WTC11 (cell line): Measurements from ENCODE around the gene RIMS4. TPM values are rescaled to one million over a fixed set of nuclear protein-coding genes. Genes with fewer than 3 reads are reported as not detected.

ENCODE experiments used
- ATAC-seq: fragments of 200-7000 bp; cut with Tn5 transposase; 2 replicates; pipeline ENCODE4 v1.10.0; 2021; ENCODE audit warnings: mild to moderate bottlenecking, moderate library complexity
- CTCF ChIA-PET: fragments of 300-600 bp; sonication (Branson Sonifier 250); formaldehyde crosslinking; loops from one replicate; lab custom pipeline; 2021; ENCODE audit warnings: antibody characterized with exemption; lab: Charles Lee
- POLR2A ChIA-PET: fragments of 350-600 bp; sonication (Branson Sonifier 250); formaldehyde crosslinking; loops from one replicate; lab custom pipeline; 2021; ENCODE audit warnings: antibody characterized with exemption; lab: Charles Lee
- DNase-seq: peaks from one replicate; pipeline ENCODE4 v3.0.0; 2021; ENCODE audit warnings: low spot score
- H3K27ac Mint-ChIP-seq: 2 replicates; pipeline ENCODE4 v1.8.0; 2021; ENCODE audit warnings: mixed read lengths
- H3K27me3 Mint-ChIP-seq: 2 replicates; pipeline ENCODE4 v1.8.0; 2021; ENCODE audit warnings: low read depth, mild to moderate bottlenecking, moderate library complexity, mixed read lengths
- H3K36me3 Mint-ChIP-seq: 2 replicates; pipeline ENCODE4 v1.8.0; 2021; ENCODE audit warnings: mixed read lengths
- H3K4me1 Mint-ChIP-seq: 2 replicates; pipeline ENCODE4 v1.8.0; 2022; ENCODE audit warnings: mixed read lengths
- H3K4me3 Mint-ChIP-seq: 2 replicates; pipeline ENCODE4 v1.8.0; 2021; ENCODE audit warnings: mild to moderate bottlenecking, moderate library complexity, mixed read lengths
- H3K9me3 Mint-ChIP-seq: 2 replicates; pipeline ENCODE4 v1.8.0; 2021; ENCODE audit warnings: mixed read lengths
- AR ChIP-seq: fragments of 250-450 bp; sonication (Bioruptor Pico); IDR thresholded peaks from 2 replicates; pipeline ENCODE4 v1.9.0; 2021; ENCODE audit warnings: mild to moderate bottlenecking
- CDX4 ChIP-seq: fragments of 250-450 bp; sonication (Bioruptor Pico); IDR thresholded peaks from 2 replicates; pipeline ENCODE4 v1.9.0; 2021; ENCODE audit warnings: moderate library complexity, mild to moderate bottlenecking, inconsistent platforms, borderline replicate concordance
- CREM ChIP-seq: sonication (generic); formaldehyde crosslinking; IDR thresholded peaks from 2 replicates; pipeline ENCODE4 v1.8.1; 2022; ENCODE audit warnings: mild to moderate bottlenecking, missing genetic modification reagents, moderate library complexity
- FOXJ3 ChIP-seq: sonication (generic); formaldehyde crosslinking; IDR thresholded peaks from 2 replicates; pipeline ENCODE4 v1.9.0; 2021; ENCODE audit warnings: missing genetic modification reagents, mild to moderate bottlenecking, borderline replicate concordance
- GTF2I ChIP-seq: fragments of 250-450 bp; sonication (Bioruptor Pico); conservative IDR thresholded peaks from 2 replicates; pipeline ENCODE4 v1.4.0; 2021; ENCODE audit warnings: mild to moderate bottlenecking
- JUN ChIP-seq: sonication (generic); formaldehyde crosslinking; IDR thresholded peaks from 2 replicates; pipeline ENCODE4 v1.8.0; 2023; ENCODE audit warnings: mild to moderate bottlenecking, missing genetic modification reagents
- MAX ChIP-seq: sonication (generic); formaldehyde crosslinking; IDR thresholded peaks from 2 replicates; pipeline ENCODE4 v1.8.0; 2022; ENCODE audit warnings: mild to moderate bottlenecking, missing genetic modification reagents
- ZBTB43 ChIP-seq: sonication (generic); formaldehyde crosslinking; IDR thresholded peaks from 2 replicates; pipeline ENCODE4 v1.8.1; 2023; ENCODE audit warnings: mild to moderate bottlenecking, missing genetic modification reagents
- ZNF219 ChIP-seq: sonication (generic); formaldehyde crosslinking; IDR thresholded peaks from 2 replicates; pipeline ENCODE4 v1.8.0; 2023; ENCODE audit warnings: missing genetic modification reagents, mild to moderate bottlenecking, borderline replicate concordance
- ZNF232 ChIP-seq: sonication (generic); formaldehyde crosslinking; IDR thresholded peaks from 2 replicates; pipeline ENCODE4 v1.8.0; 2022; ENCODE audit warnings: mild to moderate bottlenecking, missing genetic modification reagents
- ZNF671 ChIP-seq: fragments of 250-450 bp; sonication (Bioruptor Pico); IDR thresholded peaks from 2 replicates; pipeline ENCODE4 v1.8.0; 2021; ENCODE audit warnings: mild to moderate bottlenecking
- total RNA-seq: library from RNA; stranded (reverse); gene quantifications from 3 replicates; pipeline ENCODE4 v1.2.3, GENCODE V29; 2021
- TF ChIP-seq, protein P1 (sequence below): fragments of 250-450 bp; sonication (Bioruptor Pico); IDR thresholded peaks from 2 replicates; pipeline ENCODE4 v1.9.0; 2021; ENCODE audit warnings: mild to moderate bottlenecking
- TF ChIP-seq, protein P2 (sequence below): sonication (generic); formaldehyde crosslinking; IDR thresholded peaks from 2 replicates; pipeline ENCODE4 v1.8.0; 2022; ENCODE audit warnings: missing genetic modification reagents
- TF ChIP-seq, protein P3 (sequence below): fragments of 250-450 bp; sonication (Bioruptor Pico); conservative IDR thresholded peaks from 2 replicates; pipeline ENCODE4 v1.9.0; 2021; ENCODE audit warnings: mild to moderate bottlenecking
- TF ChIP-seq, protein P4 (sequence below): sonication (generic); formaldehyde crosslinking; IDR thresholded peaks from 2 replicates; pipeline ENCODE4 v1.8.1; 2022; ENCODE audit warnings: missing genetic modification reagents, borderline replicate concordance
- TF ChIP-seq, protein P5 (sequence below): sonication (generic); formaldehyde crosslinking; IDR thresholded peaks from 2 replicates; pipeline ENCODE4 v1.8.0; 2023; ENCODE audit warnings: missing genetic modification reagents, mild to moderate bottlenecking, borderline replicate concordance

Gene RIMS4
- total RNA-seq, 1 experiment from 2014 or later = 24.8 TPM

DNA sequence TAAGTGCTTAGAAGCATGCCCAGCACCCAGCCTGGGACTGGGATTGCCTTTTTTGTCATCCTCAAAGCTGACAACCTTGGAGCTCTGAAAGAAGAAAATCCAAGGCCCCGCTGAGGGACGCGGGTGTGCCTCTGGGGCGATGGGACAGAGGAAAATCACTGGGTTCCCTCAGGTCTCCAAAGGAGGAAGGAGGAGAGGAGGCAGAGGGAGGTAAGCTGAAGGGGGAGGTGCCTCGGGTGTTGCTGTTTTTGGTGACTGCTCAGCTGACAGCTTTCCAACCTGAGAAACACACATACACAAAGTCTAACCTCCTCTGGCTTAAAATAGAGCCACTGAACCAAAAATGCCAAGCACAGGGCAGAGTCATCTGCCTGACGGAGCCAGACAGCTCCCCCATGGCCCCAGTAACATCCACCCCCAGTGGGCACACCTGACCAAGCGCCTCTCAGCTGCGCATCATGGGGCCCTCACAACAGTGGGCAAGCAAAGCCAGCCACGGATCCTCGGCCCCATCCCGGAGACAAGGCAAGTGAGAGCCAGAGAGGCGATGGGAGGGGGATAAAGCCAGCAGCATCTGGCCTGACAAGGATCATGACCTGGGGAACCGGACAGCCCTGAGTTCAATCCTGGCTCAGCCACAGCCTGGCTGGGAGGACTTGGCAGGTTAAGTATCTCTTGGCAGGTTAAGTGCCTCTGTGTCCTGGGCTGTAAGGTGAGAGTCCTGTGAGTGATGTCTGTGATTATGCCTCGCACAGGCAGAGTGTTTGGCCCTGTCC, 67.9 kb downstream of the RIMS4 start:
- DNase-seq = no peak
- peaks cover 18% of the 10 kb centered on the region for H3K4me1 Mint-ChIP-seq
- peaks cover 63% of the 10 kb centered on the region for H3K27me3 Mint-ChIP-seq

More for the DNA sequence above, 67.9 kb downstream of the RIMS4 start:
- Mint-ChIP-seq H3K27ac (no peak overlapping the region), H3K9me3 (peaks cover 8% of the 10 kb centered on the region), H3K4me3 (no peak overlapping the region), H3K36me3 (no peaks in the 10 kb centered on the region)
- ChIA-PET POLR2A (no interaction called here), CTCF (interaction anchor here (0.5 to 0.9 kb wide), 4 partner anchors 58 to 376 kb away, joined by 3 to 4 read pairs (median 3); partner anchors contain the start of gene YWHAB)
- TF ChIP-seq ZBTB43 (CRISPR knock-in tag) = no peak
- TF ChIP-seq, protein P1, sequence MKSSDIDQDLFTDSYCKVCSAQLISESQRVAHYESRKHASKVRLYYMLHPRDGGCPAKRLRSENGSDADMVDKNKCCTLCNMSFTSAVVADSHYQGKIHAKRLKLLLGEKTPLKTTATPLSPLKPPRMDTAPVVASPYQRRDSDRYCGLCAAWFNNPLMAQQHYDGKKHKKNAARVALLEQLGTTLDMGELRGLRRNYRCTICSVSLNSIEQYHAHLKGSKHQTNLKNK = no peak
- TF ChIP-seq, protein P2, sequence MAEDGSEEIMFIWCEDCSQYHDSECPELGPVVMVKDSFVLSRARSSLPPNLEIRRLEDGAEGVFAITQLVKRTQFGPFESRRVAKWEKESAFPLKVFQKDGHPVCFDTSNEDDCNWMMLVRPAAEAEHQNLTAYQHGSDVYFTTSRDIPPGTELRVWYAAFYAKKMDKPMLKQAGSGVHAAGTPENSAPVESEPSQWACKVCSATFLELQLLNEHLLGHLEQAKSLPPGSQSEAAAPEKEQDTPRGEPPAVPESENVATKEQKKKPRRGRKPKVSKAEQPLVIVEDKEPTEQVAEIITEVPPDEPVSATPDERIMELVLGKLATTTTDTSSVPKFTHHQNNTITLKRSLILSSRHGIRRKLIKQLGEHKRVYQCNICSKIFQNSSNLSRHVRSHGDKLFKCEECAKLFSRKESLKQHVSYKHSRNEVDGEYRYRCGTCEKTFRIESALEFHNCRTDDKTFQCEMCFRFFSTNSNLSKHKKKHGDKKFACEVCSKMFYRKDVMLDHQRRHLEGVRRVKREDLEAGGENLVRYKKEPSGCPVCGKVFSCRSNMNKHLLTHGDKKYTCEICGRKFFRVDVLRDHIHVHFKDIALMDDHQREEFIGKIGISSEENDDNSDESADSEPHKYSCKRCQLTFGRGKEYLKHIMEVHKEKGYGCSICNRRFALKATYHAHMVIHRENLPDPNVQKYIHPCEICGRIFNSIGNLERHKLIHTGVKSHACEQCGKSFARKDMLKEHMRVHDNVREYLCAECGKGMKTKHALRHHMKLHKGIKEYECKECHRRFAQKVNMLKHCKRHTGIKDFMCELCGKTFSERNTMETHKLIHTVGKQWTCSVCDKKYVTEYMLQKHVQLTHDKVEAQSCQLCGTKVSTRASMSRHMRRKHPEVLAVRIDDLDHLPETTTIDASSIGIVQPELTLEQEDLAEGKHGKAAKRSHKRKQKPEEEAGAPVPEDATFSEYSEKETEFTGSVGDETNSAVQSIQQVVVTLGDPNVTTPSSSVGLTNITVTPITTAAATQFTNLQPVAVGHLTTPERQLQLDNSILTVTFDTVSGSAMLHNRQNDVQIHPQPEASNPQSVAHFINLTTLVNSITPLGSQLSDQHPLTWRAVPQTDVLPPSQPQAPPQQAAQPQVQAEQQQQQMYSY (CRISPR knock-in tag) = no peak
- TF ChIP-seq, protein P3, sequence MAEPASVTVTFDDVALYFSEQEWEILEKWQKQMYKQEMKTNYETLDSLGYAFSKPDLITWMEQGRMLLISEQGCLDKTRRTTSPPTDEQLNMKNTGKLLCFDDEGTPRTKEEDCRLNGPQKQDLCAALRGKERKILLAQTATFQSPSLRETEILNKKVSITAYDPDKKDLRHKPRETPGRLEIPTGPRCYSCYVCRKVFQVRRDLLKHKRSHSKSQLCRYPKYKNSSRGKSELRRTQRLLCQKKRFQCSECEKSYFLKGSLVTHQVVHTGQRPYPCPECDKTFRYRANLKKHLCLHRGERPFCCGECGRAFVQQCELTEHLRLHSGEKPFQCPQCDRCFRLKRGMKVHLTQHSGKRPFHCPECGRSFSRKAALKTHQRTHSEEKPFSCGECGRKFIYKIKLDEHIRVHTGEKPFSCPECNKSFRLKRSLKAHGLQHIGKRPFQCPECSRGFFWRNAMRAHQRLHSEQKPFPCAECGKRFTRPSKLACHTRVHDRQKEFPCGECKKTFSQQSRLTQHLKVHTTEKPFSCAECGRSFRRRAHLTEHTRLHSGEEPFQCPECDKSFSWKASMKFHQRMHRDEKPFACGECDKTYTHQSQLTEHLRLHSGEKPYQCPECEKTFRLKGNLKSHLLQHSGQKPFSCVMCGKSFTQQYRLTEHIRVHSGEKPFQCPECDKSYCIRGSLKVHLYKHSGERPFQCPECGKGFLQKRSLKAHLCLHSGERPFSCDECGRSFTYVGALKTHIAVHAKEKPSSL (CRISPR knock-in tag) = no peak
- no peak for TF ChIP-seq ZNF232 (CRISPR knock-in tag)
- no peak for TF ChIP-seq GTF2I
- TF ChIP-seq, protein P4, sequence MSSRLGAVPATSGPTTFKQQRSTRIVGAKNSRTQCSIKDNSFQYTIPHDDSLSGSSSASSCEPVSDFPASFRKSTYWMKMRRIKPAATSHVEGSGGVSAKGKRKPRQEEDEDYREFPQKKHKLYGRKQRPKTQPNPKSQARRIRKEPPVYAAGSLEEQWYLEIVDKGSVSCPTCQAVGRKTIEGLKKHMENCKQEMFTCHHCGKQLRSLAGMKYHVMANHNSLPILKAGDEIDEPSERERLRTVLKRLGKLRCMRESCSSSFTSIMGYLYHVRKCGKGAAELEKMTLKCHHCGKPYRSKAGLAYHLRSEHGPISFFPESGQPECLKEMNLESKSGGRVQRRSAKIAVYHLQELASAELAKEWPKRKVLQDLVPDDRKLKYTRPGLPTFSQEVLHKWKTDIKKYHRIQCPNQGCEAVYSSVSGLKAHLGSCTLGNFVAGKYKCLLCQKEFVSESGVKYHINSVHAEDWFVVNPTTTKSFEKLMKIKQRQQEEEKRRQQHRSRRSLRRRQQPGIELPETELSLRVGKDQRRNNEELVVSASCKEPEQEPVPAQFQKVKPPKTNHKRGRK (CRISPR knock-in tag) = no peak
- TF ChIP-seq MAX = no peak
- no peak for TF ChIP-seq CREM (CRISPR knock-in tag)
- TF ChIP-seq ZNF671 (CRISPR knock-in tag) = no peak
- no peak for TF ChIP-seq AR (CRISPR knock-in tag)
- TF ChIP-seq JUN = no peak
- TF ChIP-seq ZNF219 (CRISPR knock-in tag) = no peak
- TF ChIP-seq CDX4 (CRISPR knock-in tag) = no peak
- TF ChIP-seq FOXJ3 (CRISPR knock-in tag) = no peak
- TF ChIP-seq, protein P5, sequence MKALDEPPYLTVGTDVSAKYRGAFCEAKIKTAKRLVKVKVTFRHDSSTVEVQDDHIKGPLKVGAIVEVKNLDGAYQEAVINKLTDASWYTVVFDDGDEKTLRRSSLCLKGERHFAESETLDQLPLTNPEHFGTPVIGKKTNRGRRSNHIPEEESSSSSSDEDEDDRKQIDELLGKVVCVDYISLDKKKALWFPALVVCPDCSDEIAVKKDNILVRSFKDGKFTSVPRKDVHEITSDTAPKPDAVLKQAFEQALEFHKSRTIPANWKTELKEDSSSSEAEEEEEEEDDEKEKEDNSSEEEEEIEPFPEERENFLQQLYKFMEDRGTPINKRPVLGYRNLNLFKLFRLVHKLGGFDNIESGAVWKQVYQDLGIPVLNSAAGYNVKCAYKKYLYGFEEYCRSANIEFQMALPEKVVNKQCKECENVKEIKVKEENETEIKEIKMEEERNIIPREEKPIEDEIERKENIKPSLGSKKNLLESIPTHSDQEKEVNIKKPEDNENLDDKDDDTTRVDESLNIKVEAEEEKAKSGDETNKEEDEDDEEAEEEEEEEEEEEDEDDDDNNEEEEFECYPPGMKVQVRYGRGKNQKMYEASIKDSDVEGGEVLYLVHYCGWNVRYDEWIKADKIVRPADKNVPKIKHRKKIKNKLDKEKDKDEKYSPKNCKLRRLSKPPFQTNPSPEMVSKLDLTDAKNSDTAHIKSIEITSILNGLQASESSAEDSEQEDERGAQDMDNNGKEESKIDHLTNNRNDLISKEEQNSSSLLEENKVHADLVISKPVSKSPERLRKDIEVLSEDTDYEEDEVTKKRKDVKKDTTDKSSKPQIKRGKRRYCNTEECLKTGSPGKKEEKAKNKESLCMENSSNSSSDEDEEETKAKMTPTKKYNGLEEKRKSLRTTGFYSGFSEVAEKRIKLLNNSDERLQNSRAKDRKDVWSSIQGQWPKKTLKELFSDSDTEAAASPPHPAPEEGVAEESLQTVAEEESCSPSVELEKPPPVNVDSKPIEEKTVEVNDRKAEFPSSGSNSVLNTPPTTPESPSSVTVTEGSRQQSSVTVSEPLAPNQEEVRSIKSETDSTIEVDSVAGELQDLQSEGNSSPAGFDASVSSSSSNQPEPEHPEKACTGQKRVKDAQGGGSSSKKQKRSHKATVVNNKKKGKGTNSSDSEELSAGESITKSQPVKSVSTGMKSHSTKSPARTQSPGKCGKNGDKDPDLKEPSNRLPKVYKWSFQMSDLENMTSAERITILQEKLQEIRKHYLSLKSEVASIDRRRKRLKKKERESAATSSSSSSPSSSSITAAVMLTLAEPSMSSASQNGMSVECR (CRISPR knock-in tag) = no peak
- ATAC-seq = no peak
